ENCODE measurements around the gene CPS1. TPM values are rescaled to one million over a fixed set of nuclear protein-coding genes. Genes with fewer than 3 reads are reported as not detected.

CPS1 gene
- total and polyA plus RNA-seq, 11 donors: 0.61 to 5.3 (median 1.8) TPM

GRCh38 chr2:210647151-210647550, 90.8 kb downstream of the CPS1 start:
- no peaks in the 10 kb centered on the region for H3K4me1 ChIP-seq
- H3K4me3 ChIP-seq: no peak overlapping the region
- no peaks in the 10 kb centered on the region for H3K27me3 ChIP-seq
- ATAC-seq (no peak), DNase-seq (no peak)
- H3K9me3 ChIP-seq: no peaks in the 10 kb centered on the region
- intact Hi-C loops (cut with DNase I): no loop called here
- H3K27ac ChIP-seq: no peak overlapping the region
- peaks cover 0 to 3% (median 0%) of the 10 kb centered on the region in 9 donors for H3K36me3 ChIP-seq
- TF ChIP-seq CTCF (IDR thresholded peaks at IDR 0.05) (no peak), POLR2A (IDR thresholded peaks at IDR 0.05) (no peak)

DNA sequence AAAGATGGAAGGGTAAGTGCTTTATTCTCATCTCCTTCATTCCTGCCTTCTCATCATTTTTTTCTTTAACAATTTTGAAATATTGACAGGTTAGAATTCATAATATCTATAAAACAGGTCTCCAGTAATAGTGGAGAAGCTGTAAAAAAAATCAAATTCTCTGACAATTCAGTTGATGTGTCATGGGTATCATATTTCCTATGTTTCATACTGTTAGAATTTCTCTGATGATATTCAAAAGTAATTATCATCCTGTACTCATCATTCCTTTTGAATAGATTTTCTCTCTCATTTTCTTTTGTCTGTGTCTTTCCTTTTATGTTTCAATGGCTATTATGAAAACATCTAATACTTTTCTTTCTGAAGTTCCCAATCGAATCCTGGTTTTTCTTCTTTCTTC, 97.7 kb downstream of the CPS1 start:
- WGBS, 4 donors: 71 to 86% (median 80%) methylated on average over 1 of the region's 1 CpG
- no peaks in the 10 kb centered on the region for H3K27me3 ChIP-seq
- no peaks in the 10 kb centered on the region for H3K4me1 ChIP-seq
- H3K27ac ChIP-seq: no peak overlapping the region
- H3K36me3 ChIP-seq: no peaks in the 10 kb centered on the region
- no peaks in the 10 kb centered on the region for H3K9me3 ChIP-seq
- no peak for ATAC-seq
- no peak for DNase-seq
- H3K4me3 ChIP-seq: no peak overlapping the region
- intact Hi-C loops (cut with DNase I): loop anchor here in 1 of 10 donors (10.0 kb wide), 1 partner anchor 381 kb away; no protein-coding TSS in a partner anchor
- no peak for TF ChIP-seq POLR2A (IDR thresholded peaks at IDR 0.05)
- TF ChIP-seq CTCF (IDR thresholded peaks at IDR 0.05): no peak

GRCh38 chr2:210655229-210655975, 99.0 kb downstream of the CPS1 start:
- peaks cover 0 to 5% (median under 1%) of the 10 kb centered on the region in 12 donors for H3K9me3 ChIP-seq
- no peaks in the 10 kb centered on the region for H3K4me1 ChIP-seq
- H3K36me3 ChIP-seq: no peaks in the 10 kb centered on the region
- DNase-seq (no peak), ATAC-seq (no peak)
- 25 to 31% (median 26%) methylated on average over 3 of the region's 3 CpGs for WGBS, 4 donors
- no peak overlapping the region for H3K4me3 ChIP-seq
- H3K27ac ChIP-seq: no peak overlapping the region
- no peaks in the 10 kb centered on the region for H3K27me3 ChIP-seq
- TF ChIP-seq POLR2A (IDR thresholded peaks at IDR 0.05) (no peak), CTCF (IDR thresholded peaks at IDR 0.05) (no peak)
- intact Hi-C loops (cut with DNase I): loop anchor here in 2 of 10 donors (5.0 to 10.0 kb wide), 2 partner anchors 379 to 382 kb away; no protein-coding TSS in a partner anchor

- intact Hi-C loops (cut with DNase I): loop anchor here in 2 of 10 donors (5.0 to 10.0 kb wide), 2 partner anchors 377 to 379 kb away; no protein-coding TSS in a partner anchor
- H3K27me3 ChIP-seq: no peaks in the 10 kb centered on the region
- no peaks in the 10 kb centered on the region for H3K4me1 ChIP-seq
- H3K27ac ChIP-seq: no peak overlapping the region
- H3K4me3 ChIP-seq: no peak overlapping the region
- ATAC-seq (no peak), DNase-seq (no peak)
- no peak for TF ChIP-seq POLR2A (IDR thresholded peaks at IDR 0.05)
- TF ChIP-seq CTCF (IDR thresholded peaks at IDR 0.05): no peak
- WGBS, 4 donors: 67 to 76% (median 74%) methylated on average over 1 of the region's 1 CpG
- no peaks in the 10 kb centered on the region for H3K36me3 ChIP-seq
- H3K9me3 ChIP-seq: peaks cover 0 to 14% (median 6%) of the 10 kb centered on the region in 12 donors
These were observed 101.5 kb downstream of the CPS1 start for GRCh38 chr2:210657874-210658273.
